ENCODE data around the gene SCN5A. TPM values are rescaled to one million over a fixed set of nuclear protein-coding genes. Genes with fewer than 3 reads are reported as not detected.
A peak's percentile ranks its signal among the peaks of the same experiment; 100 is the strongest.

The SCN5A gene
- total RNA-seq, 1 donor from 2014 or later = 1.4 TPM

GRCh38 chr3:38652934-38653333 lies 3.4 kb upstream of the SCN5A start:
- H3K27ac Mint-ChIP-seq (ENCODE audit: unreplicated experiment) = no peak overlapping the region
- no peaks in the 10 kb centered on the region for H3K4me1 Mint-ChIP-seq (ENCODE audit: unreplicated experiment)
- H3K36me3 Mint-ChIP-seq (ENCODE audit: low read depth, unreplicated experiment) = no peaks in the 10 kb centered on the region
- no peak for DNase-seq (ENCODE audit: low spot score)
- no peak for TF ChIP-seq CTCF (IDR thresholded peaks at IDR 0.05; ENCODE audit: unreplicated experiment)
- no peaks in the 10 kb centered on the region for H3K9me3 Mint-ChIP-seq (ENCODE audit: unreplicated experiment)
- H3K4me3 Mint-ChIP-seq (ENCODE audit: unreplicated experiment) = no peak overlapping the region
- peaks cover 8% of the 10 kb centered on the region for H3K27me3 Mint-ChIP-seq (ENCODE audit: unreplicated experiment)

- H3K4me3 Mint-ChIP-seq (ENCODE audit: unreplicated experiment) = no peak overlapping the region
- peak; percentile 74 for DNase-seq (ENCODE audit: low spot score)
- no peaks in the 10 kb centered on the region for H3K9me3 Mint-ChIP-seq (ENCODE audit: unreplicated experiment)
- no peaks in the 10 kb centered on the region for H3K36me3 Mint-ChIP-seq (ENCODE audit: low read depth, unreplicated experiment)
- H3K27me3 Mint-ChIP-seq (ENCODE audit: unreplicated experiment) = peaks cover 8% of the 10 kb centered on the region
- TF ChIP-seq CTCF (IDR thresholded peaks at IDR 0.05; ENCODE audit: unreplicated experiment) = peak; percentile 97
- no peak overlapping the region for H3K27ac Mint-ChIP-seq (ENCODE audit: unreplicated experiment)
- H3K4me1 Mint-ChIP-seq (ENCODE audit: unreplicated experiment) = no peaks in the 10 kb centered on the region
Measured at GRCh38 chr3:38651153-38651789, 1.8 kb upstream of the SCN5A start.

GRCh38 chr3:38650248-38650951 lies 913 bp upstream of the SCN5A start:
- TF ChIP-seq CTCF (IDR thresholded peaks at IDR 0.05; ENCODE audit: unreplicated experiment) = no peak
- DNase-seq (ENCODE audit: low spot score) = no peak

GRCh38 chr3:38648659-38649499 lies 608 bp downstream of the SCN5A start:
- Mint-ChIP-seq H3K9me3 (ENCODE audit: unreplicated experiment) (no peaks in the 10 kb centered on the region), H3K4me1 (ENCODE audit: unreplicated experiment) (no peaks in the 10 kb centered on the region), H3K36me3 (ENCODE audit: low read depth, unreplicated experiment) (no peaks in the 10 kb centered on the region), H3K27ac (ENCODE audit: unreplicated experiment) (no peak overlapping the region), H3K27me3 (ENCODE audit: unreplicated experiment) (peaks cover 7% of the 10 kb centered on the region), H3K4me3 (ENCODE audit: unreplicated experiment) (peak overlapping the region; percentile 85)
- TF ChIP-seq CTCF (IDR thresholded peaks at IDR 0.05; ENCODE audit: unreplicated experiment) = no peak
- DNase-seq (ENCODE audit: low spot score) = no peak

More at GRCh38 chr3:38650248-38650951, 913 bp upstream of the SCN5A start:
- Mint-ChIP-seq H3K27ac (ENCODE audit: unreplicated experiment) (no peak overlapping the region), H3K4me1 (ENCODE audit: unreplicated experiment) (no peaks in the 10 kb centered on the region), H3K9me3 (ENCODE audit: unreplicated experiment) (no peaks in the 10 kb centered on the region), H3K36me3 (ENCODE audit: low read depth, unreplicated experiment) (no peaks in the 10 kb centered on the region), H3K27me3 (ENCODE audit: unreplicated experiment) (peaks cover 6% of the 10 kb centered on the region), H3K4me3 (ENCODE audit: unreplicated experiment) (no peak overlapping the region)

Measured in endothelial cell (in vitro differentiated cells).